ENCODE data around the gene WDFY4.

- TF ChIP-seq, protein P1, sequence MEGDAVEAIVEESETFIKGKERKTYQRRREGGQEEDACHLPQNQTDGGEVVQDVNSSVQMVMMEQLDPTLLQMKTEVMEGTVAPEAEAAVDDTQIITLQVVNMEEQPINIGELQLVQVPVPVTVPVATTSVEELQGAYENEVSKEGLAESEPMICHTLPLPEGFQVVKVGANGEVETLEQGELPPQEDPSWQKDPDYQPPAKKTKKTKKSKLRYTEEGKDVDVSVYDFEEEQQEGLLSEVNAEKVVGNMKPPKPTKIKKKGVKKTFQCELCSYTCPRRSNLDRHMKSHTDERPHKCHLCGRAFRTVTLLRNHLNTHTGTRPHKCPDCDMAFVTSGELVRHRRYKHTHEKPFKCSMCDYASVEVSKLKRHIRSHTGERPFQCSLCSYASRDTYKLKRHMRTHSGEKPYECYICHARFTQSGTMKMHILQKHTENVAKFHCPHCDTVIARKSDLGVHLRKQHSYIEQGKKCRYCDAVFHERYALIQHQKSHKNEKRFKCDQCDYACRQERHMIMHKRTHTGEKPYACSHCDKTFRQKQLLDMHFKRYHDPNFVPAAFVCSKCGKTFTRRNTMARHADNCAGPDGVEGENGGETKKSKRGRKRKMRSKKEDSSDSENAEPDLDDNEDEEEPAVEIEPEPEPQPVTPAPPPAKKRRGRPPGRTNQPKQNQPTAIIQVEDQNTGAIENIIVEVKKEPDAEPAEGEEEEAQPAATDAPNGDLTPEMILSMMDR (IDR thresholded peaks at IDR 0.05) = no peak
- TF ChIP-seq POLR2AphosphoS5 (IDR thresholded peaks at IDR 0.05) = no peak
These were observed 135.6 kb downstream of the WDFY4 start for GRCh38 chr10:48820231-48820630.

Measured in gastroesophageal sphincter (tissue), 3 donors.